Measurements from ENCODE around the gene UGT1A1. TPM values are rescaled to one million over a fixed set of nuclear protein-coding genes. Genes with fewer than 3 reads are reported as not detected.
"Not testable (repeated sequence)": the region's sequence is repeated elsewhere in the genome, so short reads cannot be mapped to it uniquely, and the experiment has no call there.

Gene UGT1A1
- total RNA-seq, 4 donors from 2014 or later, result 0.94 TPM; not detected in 3

DNA sequence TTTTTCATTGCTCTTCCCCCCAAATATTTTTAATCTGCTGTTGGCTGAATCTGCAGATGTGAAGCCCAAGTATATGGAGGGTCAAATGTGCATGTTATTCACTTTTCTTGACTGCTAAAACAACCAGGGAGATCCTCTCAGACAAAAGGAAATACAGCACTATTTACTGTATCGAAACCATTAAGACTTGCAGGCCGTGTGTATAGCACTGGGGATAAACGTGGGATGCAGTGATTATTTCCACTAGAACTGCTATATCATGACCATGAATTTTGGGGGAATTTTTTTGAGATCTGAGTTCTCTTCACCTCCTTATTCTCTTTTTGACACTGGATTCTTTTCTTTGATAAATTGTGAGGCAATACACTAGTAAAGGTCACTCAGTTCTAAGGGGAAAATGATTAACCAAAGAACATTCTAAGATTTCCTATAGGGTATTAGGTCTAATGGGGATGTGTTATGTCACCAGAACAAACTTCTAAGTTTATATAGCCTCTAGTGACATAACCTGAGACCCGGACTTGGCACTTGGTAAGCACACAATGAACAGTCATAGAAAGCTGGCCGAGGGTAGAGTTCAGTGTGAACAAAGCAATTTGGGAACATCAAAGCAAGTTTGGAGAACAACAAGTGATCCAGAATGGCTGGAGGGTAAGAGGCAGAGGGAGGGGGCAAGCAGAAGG, 14.9 kb upstream of the UGT1A1 start:
- no peak overlapping the region for H3K27ac ChIP-seq
- H3K4me1 ChIP-seq, result no peaks in the 10 kb centered on the region
- H3K36me3 ChIP-seq, result no peaks in the 10 kb centered on the region
- H3K27me3 ChIP-seq, result peaks cover 3% of the 10 kb centered on the region
- TF ChIP-seq, protein P1, sequence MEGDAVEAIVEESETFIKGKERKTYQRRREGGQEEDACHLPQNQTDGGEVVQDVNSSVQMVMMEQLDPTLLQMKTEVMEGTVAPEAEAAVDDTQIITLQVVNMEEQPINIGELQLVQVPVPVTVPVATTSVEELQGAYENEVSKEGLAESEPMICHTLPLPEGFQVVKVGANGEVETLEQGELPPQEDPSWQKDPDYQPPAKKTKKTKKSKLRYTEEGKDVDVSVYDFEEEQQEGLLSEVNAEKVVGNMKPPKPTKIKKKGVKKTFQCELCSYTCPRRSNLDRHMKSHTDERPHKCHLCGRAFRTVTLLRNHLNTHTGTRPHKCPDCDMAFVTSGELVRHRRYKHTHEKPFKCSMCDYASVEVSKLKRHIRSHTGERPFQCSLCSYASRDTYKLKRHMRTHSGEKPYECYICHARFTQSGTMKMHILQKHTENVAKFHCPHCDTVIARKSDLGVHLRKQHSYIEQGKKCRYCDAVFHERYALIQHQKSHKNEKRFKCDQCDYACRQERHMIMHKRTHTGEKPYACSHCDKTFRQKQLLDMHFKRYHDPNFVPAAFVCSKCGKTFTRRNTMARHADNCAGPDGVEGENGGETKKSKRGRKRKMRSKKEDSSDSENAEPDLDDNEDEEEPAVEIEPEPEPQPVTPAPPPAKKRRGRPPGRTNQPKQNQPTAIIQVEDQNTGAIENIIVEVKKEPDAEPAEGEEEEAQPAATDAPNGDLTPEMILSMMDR (IDR thresholded peaks at IDR 0.05), result no peak
- no peak for TF ChIP-seq POLR2AphosphoS5 (IDR thresholded peaks at IDR 0.05)
- no peak for TF ChIP-seq EP300 (IDR thresholded peaks at IDR 0.05)
- H3K9me3 ChIP-seq, result no peaks in the 10 kb centered on the region
- no peak overlapping the region for H3K4me3 ChIP-seq
- ATAC-seq, result no peak
- 33 to 53% methylated on average over 1 to 5 of the region's 5 CpGs for WGBS, 2 donors (ENCODE audit: low coverage in 1 of 2)

DNA sequence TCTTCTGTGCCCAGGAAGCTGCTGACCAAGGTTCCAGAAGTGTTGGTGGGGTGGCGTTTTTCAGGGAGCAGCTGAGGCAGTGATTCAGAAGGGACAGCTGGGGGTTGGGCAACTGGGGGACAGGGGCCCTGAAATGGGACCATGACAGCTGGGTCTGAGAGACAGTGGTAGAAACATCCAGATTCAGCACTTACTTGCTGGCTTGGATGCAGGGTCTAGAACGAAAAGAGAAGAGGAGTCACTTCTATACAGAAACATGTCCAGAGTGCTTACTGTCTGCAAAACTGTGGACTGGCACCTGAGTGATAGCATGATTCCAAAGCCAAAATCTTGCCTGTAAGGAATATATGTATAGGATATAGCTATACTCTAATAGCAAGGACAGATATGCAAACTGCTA, 14.2 kb upstream of the UGT1A1 start:
- H3K36me3 ChIP-seq, ATAC-seq, H3K9me3 ChIP-seq, H3K27me3 ChIP-seq, H3K4me3 ChIP-seq, H3K27ac ChIP-seq, H3K4me1 ChIP-seq: not testable (repeated sequence)
- WGBS, 2 donors (ENCODE audit: low coverage in 1 of 2), result 63 to 100% methylated on average over 1 to 2 of the region's 2 CpGs

DNA sequence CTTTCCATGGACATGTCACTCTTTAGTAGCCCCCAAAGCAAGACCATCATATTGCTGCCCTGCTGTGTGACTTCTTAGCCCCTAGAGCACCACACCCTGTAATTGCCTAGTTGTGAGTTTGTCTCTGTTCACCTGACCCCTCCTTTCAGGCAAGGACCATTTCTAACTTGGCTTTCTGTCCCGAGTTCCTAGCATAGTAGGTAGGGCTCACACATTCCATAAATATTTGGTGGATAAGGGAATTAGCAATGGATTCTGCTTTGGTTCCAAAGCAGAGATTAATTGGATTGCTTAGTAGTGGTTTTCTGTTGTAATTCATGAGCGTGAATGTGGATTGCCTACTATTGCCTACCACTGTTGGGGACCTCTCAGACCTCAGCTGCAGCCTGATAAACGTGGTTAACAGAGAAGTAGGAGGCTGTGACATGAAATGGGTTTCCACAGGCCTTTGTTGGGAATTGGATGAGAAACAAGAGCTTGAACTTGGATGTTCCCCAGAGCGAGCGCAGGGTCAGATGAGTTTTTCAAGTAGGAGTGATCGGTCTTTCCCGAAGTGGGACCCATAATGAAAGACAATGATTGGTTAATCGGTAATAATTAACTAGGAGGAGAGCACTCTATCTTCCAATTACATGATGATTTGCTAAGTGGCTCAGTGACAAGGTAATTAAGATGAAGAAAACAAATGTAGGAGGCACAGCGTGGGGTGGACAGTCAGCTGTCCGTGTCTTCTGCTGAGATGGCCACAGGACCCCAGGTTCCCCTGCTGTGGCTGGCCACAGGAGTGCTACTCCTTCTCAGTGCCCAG, 13.4 kb upstream of the UGT1A1 start:
- Histone ChIP-seq H3K27ac (no peak overlapping the region), H3K4me3 (no peak overlapping the region), H3K36me3 (no peaks in the 10 kb centered on the region), H3K9me3 (no peaks in the 10 kb centered on the region), H3K27me3 (peaks cover 3% of the 10 kb centered on the region), H3K4me1 (no peaks in the 10 kb centered on the region)
- ATAC-seq, result no peak
- WGBS, 2 donors (ENCODE audit: low coverage in 1 of 2), result 84 to 86% methylated on average over 7 to 9 of the region's 10 CpGs
- TF ChIP-seq EP300 (IDR thresholded peaks at IDR 0.05), result no peak
- TF ChIP-seq, protein P1 (IDR thresholded peaks at IDR 0.05), result no peak
- no peak for TF ChIP-seq POLR2A (IDR thresholded peaks at IDR 0.05)

DNA sequence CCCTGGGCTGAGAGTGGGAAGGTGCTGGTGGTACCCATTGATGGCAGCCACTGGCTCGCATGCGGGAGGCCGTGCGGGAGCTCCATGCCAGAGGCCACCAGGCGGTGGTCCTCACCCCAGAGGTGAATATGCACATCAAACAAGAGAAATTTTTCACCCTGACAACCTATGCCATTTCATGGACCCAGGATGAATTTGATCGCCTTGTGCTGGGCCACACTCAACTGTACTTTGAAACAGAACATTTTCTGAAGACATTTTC, 12.9 kb upstream of the UGT1A1 start:
- Histone ChIP-seq H3K27me3 (no peaks in the 10 kb centered on the region), H3K9me3 (no peaks in the 10 kb centered on the region), H3K36me3 (no peaks in the 10 kb centered on the region), H3K27ac (no peak overlapping the region), H3K4me3 (no peak overlapping the region), H3K4me1 (no peaks in the 10 kb centered on the region)
- ATAC-seq, result no peak
- TF ChIP-seq, protein P1 (IDR thresholded peaks at IDR 0.05), result no peak
- TF ChIP-seq POLR2A (IDR thresholded peaks at IDR 0.05) (no peak), POLR2AphosphoS5 (IDR thresholded peaks at IDR 0.05) (no peak), EP300 (IDR thresholded peaks at IDR 0.05) (no peak)
- 73 to 93% methylated on average over 4 to 6 of the region's 6 CpGs for WGBS, 2 donors (ENCODE audit: low coverage in 1 of 2)

DNA sequence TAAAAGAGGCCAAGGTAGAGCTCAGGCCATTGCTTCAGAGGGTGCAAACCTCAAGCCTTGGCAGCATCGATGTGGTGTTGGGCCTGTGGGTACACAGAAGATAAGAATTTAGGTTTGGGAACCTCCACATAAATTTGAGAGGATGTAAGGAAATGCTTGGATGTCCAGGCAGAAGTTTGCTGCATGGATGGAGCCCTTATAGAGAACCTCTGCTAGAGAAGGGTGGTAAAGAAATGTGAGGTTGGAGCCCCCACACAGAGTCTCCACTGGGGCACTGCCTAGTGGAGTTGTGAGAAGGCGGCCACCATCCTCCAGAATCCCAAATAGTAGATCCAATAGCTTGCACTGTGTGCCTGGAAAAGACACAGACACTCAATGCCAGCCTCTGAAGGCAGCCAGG, 9.4 kb upstream of the UGT1A1 start:
- whole genome bisulfite sequencing, 2 donors (ENCODE audit: low coverage in 1 of 2), result 40 to 69% methylated on average over 1 to 2 of the region's 2 CpGs
- not testable (repeated sequence) for ATAC-seq, H3K27ac ChIP-seq, H3K4me1 ChIP-seq, H3K4me3 ChIP-seq, H3K27me3 ChIP-seq, H3K9me3 ChIP-seq, H3K36me3 ChIP-seq

DNA sequence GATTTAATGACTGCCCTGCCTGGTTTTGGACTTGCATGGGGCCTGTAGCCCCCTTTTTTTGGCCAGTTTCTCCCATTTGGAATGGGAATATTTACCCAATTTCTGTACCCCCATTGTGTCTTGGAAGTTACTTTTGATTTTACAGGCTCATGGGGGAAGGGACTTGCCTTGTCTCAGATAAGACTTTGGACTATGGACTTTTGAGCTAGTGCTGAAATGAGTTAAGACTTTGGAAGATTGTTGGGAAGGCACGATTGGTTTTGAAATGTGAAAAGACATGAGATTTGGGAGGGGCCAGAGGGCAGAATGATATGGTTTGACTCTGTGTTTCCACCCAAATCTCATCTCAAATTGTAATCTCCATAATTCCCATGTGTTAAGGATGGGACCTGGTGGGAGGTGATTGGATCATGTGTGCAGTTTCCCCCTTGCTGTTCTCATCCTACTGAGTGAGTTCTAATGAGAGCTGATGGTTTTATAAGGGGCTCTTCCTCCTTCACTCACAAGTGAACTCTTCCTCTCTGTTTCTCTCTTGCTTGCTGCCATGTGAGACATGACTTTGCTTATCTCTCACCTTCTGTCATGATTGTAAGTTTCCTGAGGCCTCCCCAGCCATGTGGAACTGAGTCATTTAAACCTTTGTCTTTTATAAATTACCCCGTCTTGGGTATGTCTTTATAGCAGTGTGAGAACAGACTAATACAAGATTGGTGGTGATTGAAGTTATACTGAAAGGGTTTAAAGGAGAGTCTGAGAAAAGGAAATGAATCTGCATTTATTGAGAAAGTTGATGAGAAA, 8.7 kb upstream of the UGT1A1 start:
- not testable (repeated sequence) for H3K4me1 ChIP-seq, H3K27me3 ChIP-seq, H3K4me3 ChIP-seq, ATAC-seq, H3K9me3 ChIP-seq, H3K27ac ChIP-seq, H3K36me3 ChIP-seq
- WGBS, 2 donors (ENCODE audit: low coverage in 1 of 2), result 50 to 86% methylated on average over 1 of the region's 2 CpGs

All from gastroesophageal sphincter (tissue), 4 donors.